GM12878 (cell line): Measurements from ENCODE around the gene OOSP2. TPM values are rescaled to one million over a fixed set of nuclear protein-coding genes. Genes with fewer than 3 reads are reported as not detected.
"Not testable (repeated sequence)": the region's sequence is repeated elsewhere in the genome, so short reads cannot be mapped to it uniquely, and the experiment has no call there.

Experiments
- ATAC-seq: fragments of 200-7000 bp; cut with Tn5 transposase; 3 replicates; pipeline ENCODE4 v1.9.1; 2020; ENCODE audit warnings: mild to moderate bottlenecking, moderate library complexity
- BruUV-seq: library from RNA; stranded (reverse); fragments of 400-500 nt; replicated peaks from 2 replicates; lab custom pipeline; 2021; lab: Mats Ljungman, UMichigan
- CTCF ChIA-PET: fragments of 300-600 bp; sonication (Branson Sonifier 250); formaldehyde crosslinking; extraction: SDS; loops from one replicate; lab custom pipeline; 2021; ENCODE audit warnings: inconsistent platforms; lab: Yijun Ruan, JAX
- POLR2A ChIA-PET: fragments of 350-600 bp; formaldehyde crosslinking; extraction: SDS; loops from one replicate; lab custom pipeline; 2021; ENCODE audit warnings: inconsistent platforms; lab: Charles Lee
- RAD21 ChIA-PET: fragments of 300-600 bp; sonication (Branson Sonifier 250); formaldehyde crosslinking; loops from one replicate; lab custom pipeline; 2023; ENCODE audit warnings: antibody characterized with exemption; ENCODE audit not compliant: unreplicated experiment; lab: Charles Lee
- SMC1A ChIA-PET: fragments of 300-600 bp; sonication (Branson Sonifier 250); formaldehyde crosslinking; loops from one replicate; lab custom pipeline; 2023; ENCODE audit not compliant: unreplicated experiment, uncharacterized antibody; lab: Charles Lee
- DNase-seq: peaks from one replicate; pipeline ENCODE4 v3.0.0-alpha.2; 2011; ENCODE audit warnings: low read depth, low spot score
- FAIRE-seq: peaks from 3 replicates; lab custom pipeline; 2011; peaks lifted over from hg19 to GRCh38; lab: Jason Lieb, UNC
- H2AFZ ChIP-seq: 2 replicates; pipeline ENCODE4 v1.6.0; 2011; ENCODE audit warnings: low read depth, low read length, control low read depth; ENCODE audit not compliant: control insufficient read depth
- H3K27ac ChIP-seq: 2 replicates; pipeline ENCODE4 v1.5.1; 2011; ENCODE audit warnings: control low read depth; ENCODE audit not compliant: control insufficient read depth, insufficient read depth
- H3K27me3 ChIP-seq, 2 experiments: replicated peaks in 1 of 2; 2 replicates each; pipeline versions ENCODE4 v1.6.0 to v1.6.1; 2011; ENCODE audit warnings: low read length in 1 of 2; ENCODE audit not compliant: control insufficient read depth in 2 of 2, insufficient read depth in 2 of 2
- H3K36me3 ChIP-seq, 2 experiments: 2 replicates each; pipeline ENCODE4 v1.5.1; 2011; ENCODE audit warnings: low read length in 1 of 2; ENCODE audit not compliant: control insufficient read depth in 2 of 2, insufficient read depth in 2 of 2
- H3K4me1 ChIP-seq: 2 replicates; pipeline ENCODE4 v1.6.1; 2011; ENCODE audit warnings: mild to moderate bottlenecking, low read length, moderate library complexity, mixed read lengths; ENCODE audit not compliant: control insufficient read depth, insufficient read depth
- H3K4me2 ChIP-seq: 2 replicates; pipeline ENCODE4 v1.6.0; 2011; ENCODE audit warnings: control low read depth; ENCODE audit not compliant: control insufficient read depth, insufficient read depth
- H3K4me3 ChIP-seq: fragments of 200-600 bp; sonication (generic); 2 replicates; pipeline ENCODE4 v1.5.1; 2016
- H3K79me2 ChIP-seq: 2 replicates; pipeline ENCODE4 v1.6.0; 2011; ENCODE audit warnings: low read length; ENCODE audit not compliant: control insufficient read depth, insufficient read depth
- H3K9ac ChIP-seq: 2 replicates; pipeline ENCODE4 v1.8.0; 2011; ENCODE audit warnings: low read length, control low read depth, mixed read lengths; ENCODE audit not compliant: control insufficient read depth, insufficient read depth
- H3K9me3 ChIP-seq: replicated peaks from 3 replicates; pipeline ENCODE4 v1.5.1; 2011; ENCODE audit warnings: mild to moderate bottlenecking, low read length; ENCODE audit not compliant: control insufficient read depth, insufficient read depth
- H4K20me1 ChIP-seq: 2 replicates; pipeline ENCODE4 v1.6.0; 2011; ENCODE audit not compliant: control insufficient read depth, insufficient read depth
- DPF2 ChIP-seq: fragments of 450-650 bp; IDR thresholded peaks from 2 replicates; pipeline ENCODE4 v1.6.1; 2017; ENCODE audit warnings: mild to moderate bottlenecking
- EZH2 ChIP-seq: IDR thresholded peaks from 2 replicates; pipeline ENCODE4 v1.6.1; 2012; ENCODE audit warnings: low read depth, mild to moderate bottlenecking, control low read depth, inconsistent platforms, low read length, borderline replicate concordance; ENCODE audit not compliant: control insufficient read depth
- KLF5 ChIP-seq: fragments of 450-650 bp; IDR thresholded peaks from 2 replicates; pipeline ENCODE4 v1.6.1; 2014; ENCODE audit warnings: mild to moderate bottlenecking; ENCODE audit not compliant: partially characterized antibody
- WGBS: methylation state at CpG from one replicate; pipeline ENCODE4 v1.1.6; 2016; ENCODE audit warnings: low lambda C conversion rate; ENCODE audit not compliant: insufficient replicate concordance, insufficient coverage; ENCODE audit errors: missing lambda C conversion rate; 5-methylcytosine and 5-hydroxymethylcytosine counted together
- in situ Hi-C: fragments of 300-500 bp; cut with MboI; formaldehyde crosslinking; loops from 9 replicates; pipeline ENCODE4 v1.14.3; 2018; ENCODE audit warnings: mixed read lengths
- intact Hi-C: fragments of 100-400 bp; cut with micrococcal nuclease; formaldehyde crosslinking; loops from one replicate; pipeline ENCODE4 v1.14.2; 2022; ENCODE audit not compliant: unreplicated experiment
- polyA plus RNA-seq, 11 experiments: library from polyadenylated mRNA; depleted of rRNA in 4 of 11; unstranded in 6 of 11; stranded (reverse) in 5 of 11; fragments of >200 nt; fragmentation: Nextera tagmentation in 4 of 11; fragmentation: Illumina TruSeq in 1 of 11; extraction: Ambion mirVana in 4 of 11; extraction: Trizol in 1 of 11; gene quantifications; 1 replicate in 1 of 11; 2 replicates in 10 of 11; pipeline versions ENCODE4 v1.2.1 to v1.2.3, GENCODE V29; 2011 to 2016; ENCODE audit warnings: inconsistent platforms in 2 of 11, missing spikeins in 2 of 11, low read depth in 1 of 11
- total RNA-seq, 4 experiments: library from RNA; depleted of rRNA in 3 of 4; stranded (reverse); fragments of >200 nt in 3 of 4; fragmentation: Illumina TruSeq in 1 of 4; extraction: Trizol in 1 of 4; gene quantifications; 2 replicates each; pipeline versions ENCODE4 v1.2.1 to v1.2.3, GENCODE V29; 2013 to 2021

The OOSP2 gene
- total and polyA plus RNA-seq, 10 of the 15 experiments (the other 5 are each of a cell fraction or from before 2014, with no cell fraction given): not detected

GRCh38 chr11:60018058-60018457, 22.2 kb upstream of the OOSP2 start:
- H3K36me3 ChIP-seq: no peaks in the 10 kb centered on the region
- H2AFZ ChIP-seq: no peak overlapping the region
- no peaks in the 10 kb centered on the region for H3K9me3 ChIP-seq
- no peak for FAIRE-seq
- intact Hi-C loops: no loop called here
- no peak overlapping the region for H3K4me3 ChIP-seq
- no peak overlapping the region for H3K27ac ChIP-seq
- ChIA-PET CTCF (no interaction called here), RAD21 (no interaction called here), POLR2A (no interaction called here), SMC1A (no interaction called here)
- H4K20me1 ChIP-seq: no peaks in the 10 kb centered on the region
- TF ChIP-seq KLF5 (no peak), DPF2 (no peak), EZH2 (no peak)
- no peaks in the 10 kb centered on the region for H3K4me1 ChIP-seq
- no peak for ATAC-seq
- 43% methylated on average over 8 of the region's 8 CpGs for WGBS
- H3K9ac ChIP-seq: no peak overlapping the region
- no TSS peak for BruUV-seq
- no peak for DNase-seq
- no peak overlapping the region for H3K4me2 ChIP-seq
- H3K27me3 ChIP-seq: no peaks in the 10 kb centered on the region
- in situ Hi-C loops: no loop called here
- no peaks in the 10 kb centered on the region for H3K79me2 ChIP-seq

DNA sequence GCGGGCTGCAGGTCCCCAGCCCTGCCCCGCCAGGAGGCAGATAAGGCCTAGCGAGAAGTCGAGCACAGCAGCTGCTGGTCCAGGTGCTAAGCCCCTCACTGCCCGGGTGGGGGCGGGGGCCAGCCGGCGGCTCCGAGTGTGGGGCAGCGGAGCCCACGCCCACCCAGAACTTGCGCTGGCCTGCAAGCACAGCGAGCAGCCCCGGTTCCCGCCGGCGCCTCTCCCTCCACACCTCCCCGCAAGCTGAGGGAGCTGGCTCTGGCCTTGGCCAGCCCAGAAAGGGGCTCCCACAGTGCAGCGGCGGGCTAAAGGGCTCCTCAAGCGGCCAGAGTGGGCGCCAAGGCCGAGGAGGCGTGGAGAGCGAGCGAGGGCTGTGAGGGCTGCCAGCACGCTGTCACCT, 19.8 kb upstream of the OOSP2 start:
- H3K4me1 ChIP-seq, POLR2A ChIA-PET, ATAC-seq, H3K9me3 ChIP-seq, H3K27me3 ChIP-seq, H3K4me2 ChIP-seq, H3K27ac ChIP-seq, FAIRE-seq, H3K79me2 ChIP-seq, H4K20me1 ChIP-seq, H3K36me3 ChIP-seq, CTCF ChIA-PET, in situ Hi-C loops, H2AFZ ChIP-seq, H3K4me3 ChIP-seq, BruUV-seq, H3K9ac ChIP-seq, intact Hi-C loops, DNase-seq: not testable (repeated sequence)
- ChIA-PET SMC1A (interaction anchor here (0.7 kb wide), 2 partner anchors 231 to 604 kb away, joined by 3 read pairs; no protein-coding TSS in a partner anchor), RAD21 (interaction anchor here (1.2 kb wide), 1 partner anchor 231 kb away, joined by 4 read pairs; no protein-coding TSS in a partner anchor)
- WGBS: 53% methylated on average over 17 of the region's 27 CpGs
